ENCODE data around the gene ARL5A.

ARL5A gene

DNA sequence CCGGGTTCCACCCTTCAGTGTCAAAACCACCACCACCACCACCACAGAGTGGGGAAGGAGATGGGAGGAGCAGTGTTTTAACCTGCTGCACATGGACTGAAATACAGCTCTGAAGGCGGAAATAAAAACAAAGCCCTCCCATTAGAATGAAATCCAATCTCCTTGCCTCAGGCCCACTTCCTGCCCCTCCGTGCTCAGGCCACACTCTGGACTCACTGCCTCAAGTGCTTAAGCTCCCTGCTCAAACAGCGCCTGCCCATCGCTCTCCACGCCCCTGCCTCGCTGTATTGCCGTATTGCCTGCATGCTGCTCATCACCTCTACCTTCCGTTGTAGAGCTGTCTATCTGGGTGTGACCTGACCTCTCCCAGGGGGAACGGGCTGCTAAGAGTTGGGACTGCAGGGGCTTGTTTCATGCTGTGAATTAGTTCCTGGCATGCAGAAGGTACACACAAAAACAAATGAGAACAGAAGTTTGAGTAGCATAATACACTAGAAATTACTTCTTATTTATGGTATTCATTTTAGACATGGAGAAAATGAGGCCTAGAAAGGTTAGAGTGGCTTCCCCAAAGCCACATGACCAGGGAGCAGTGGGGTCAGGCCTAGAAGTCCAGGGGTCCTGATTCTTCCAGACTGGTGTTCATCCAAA, 62.3 kb downstream of the ARL5A start:
- no peak for DNase-seq

DNA sequence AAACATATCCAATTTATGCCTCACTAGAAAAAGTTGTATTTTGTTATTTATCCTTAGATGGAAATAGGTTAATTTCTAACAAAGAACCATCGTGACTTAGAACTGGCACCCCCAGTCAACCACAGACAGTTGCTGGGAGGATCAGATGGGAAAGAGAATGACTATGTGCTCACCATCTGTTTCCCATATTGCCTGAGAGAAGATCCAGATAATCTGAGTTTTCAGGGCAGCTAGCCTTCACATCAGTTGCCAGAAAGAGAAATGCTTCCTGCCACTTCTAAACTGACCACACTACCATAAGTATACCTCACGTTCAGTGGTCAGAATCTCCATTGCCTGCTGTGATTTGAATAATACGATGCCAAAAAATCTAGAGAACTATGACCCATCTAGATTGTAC, 65.5 kb downstream of the ARL5A start:
- peak in 1 of 14 donors; percentile 96 for DNase-seq

DNA sequence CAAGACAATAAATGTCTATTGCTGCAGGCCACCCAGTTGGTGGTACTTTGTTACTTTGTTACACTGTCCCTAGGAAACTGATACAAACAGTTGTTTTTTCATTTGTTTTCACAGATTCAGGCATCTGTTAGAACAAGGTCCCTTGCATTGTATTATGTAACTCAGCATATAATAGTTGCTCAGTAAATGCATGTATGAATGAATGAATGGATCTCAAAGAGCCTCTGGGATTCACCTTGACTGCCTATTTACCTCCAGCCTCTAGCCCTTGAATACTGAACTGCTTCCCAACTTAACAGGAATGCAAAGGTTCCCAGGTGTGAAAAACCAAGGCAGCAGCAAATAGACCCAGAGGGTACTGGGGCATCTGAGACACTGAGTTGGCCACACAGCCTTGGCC, 66.5 kb downstream of the ARL5A start:
- no peak for DNase-seq

DNA sequence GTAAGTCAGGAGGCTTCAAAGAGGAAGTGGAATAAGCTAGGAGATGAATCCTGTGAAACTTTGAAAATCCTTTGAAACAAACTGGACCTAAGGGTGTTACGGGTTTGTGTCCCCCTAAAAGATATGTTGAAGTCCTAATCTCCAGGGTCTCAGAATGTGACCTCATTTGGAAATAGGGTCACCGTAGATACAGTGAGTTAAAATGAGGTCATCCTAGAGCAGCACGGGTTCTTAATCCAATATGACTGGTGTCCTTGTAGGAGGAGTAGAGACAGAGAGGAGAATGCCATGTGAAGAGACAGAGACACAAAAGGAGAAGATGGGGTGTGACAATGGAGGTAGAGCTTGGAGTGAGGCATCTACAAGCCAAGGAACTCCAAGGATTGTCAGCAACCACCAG, 67.0 kb downstream of the ARL5A start:
- DNase-seq, result no peak

DNA sequence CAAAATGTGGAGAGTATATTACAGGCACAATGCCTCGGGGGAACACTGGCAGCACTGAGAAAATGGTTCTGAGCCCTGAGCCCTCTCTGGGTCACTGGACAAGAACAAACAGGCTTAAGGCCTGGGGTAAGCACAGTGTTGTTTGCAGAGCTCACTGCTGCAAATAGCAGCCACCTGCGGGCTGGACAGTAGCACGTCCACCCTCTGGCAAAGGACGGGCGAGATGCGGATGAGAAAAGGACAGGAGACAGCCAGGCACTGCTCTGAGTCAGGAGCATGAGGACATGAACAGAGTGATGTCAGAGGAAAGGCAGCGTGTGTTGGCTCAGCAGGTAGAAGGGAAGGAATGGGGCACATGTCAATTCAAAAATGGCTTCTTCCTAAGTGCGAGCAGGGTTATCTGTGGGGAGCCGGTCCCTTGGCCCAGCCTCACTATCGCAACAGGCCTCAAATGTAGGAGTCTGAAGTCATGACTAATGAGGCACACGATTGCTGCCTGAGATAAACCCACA, 68.0 kb downstream of the ARL5A start:
- DNase-seq, result peak in 1 of 14 donors; percentile 89

DNA sequence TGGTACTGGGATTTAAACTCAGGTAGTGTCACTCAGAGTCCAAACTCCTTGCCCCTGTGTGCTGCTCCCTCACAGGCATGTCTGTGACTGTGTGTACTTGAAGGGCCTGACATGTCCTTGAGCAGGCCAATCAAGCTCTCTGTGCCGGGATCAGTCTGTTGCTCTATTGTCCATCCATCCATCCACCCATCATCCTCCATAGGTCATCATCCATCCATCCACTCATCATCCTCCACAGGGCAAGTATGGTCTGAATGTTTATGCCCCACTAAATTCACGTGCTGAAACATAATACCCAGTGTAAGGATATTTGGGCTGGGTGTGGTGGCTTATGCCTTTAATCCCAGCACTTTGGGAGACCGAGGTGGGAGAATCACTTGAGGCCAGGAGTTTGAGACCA, 69.5 kb downstream of the ARL5A start:
- no peak for DNase-seq

DNA sequence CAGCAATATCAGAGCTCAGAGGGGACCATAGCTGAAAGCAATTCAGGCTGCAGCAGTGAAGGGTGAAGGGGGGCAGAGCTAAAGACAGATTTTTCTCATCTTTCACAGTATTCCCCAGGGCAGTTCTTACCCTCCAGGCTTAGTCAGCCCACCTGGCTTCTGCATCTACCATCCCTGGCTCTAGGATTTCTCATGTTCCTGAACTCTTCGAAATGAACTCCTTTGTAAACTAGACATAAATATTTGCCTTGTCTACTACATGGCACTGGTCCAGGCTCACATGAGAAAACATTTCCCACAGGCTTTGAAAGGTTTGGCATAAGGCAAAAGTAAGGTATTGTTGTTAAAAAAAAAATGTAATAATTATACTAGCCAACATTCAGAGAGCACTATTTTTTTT, 70.4 kb downstream of the ARL5A start:
- DNase-seq, result peak in 1 of 14 donors; percentile 14

DNA sequence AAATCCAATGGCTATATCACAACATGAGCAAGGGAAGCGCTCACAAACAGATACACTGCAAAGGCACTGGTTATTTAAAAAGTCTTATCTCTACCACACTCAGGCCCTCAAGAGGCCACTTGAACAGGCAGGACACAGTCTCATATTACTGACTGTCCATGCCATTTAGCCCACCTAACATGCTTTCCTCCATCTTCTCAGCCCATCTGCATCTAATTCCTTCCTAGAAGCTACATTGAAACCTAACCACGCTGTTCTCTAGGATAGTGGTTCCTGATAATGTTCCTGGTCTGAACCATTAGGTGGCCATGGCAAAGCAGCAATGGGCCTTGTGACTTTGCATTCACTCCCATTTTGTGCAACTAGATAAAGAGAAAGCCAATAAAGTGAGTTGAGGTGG, 71.4 kb downstream of the ARL5A start:
- DNase-seq, result no peak

DNA sequence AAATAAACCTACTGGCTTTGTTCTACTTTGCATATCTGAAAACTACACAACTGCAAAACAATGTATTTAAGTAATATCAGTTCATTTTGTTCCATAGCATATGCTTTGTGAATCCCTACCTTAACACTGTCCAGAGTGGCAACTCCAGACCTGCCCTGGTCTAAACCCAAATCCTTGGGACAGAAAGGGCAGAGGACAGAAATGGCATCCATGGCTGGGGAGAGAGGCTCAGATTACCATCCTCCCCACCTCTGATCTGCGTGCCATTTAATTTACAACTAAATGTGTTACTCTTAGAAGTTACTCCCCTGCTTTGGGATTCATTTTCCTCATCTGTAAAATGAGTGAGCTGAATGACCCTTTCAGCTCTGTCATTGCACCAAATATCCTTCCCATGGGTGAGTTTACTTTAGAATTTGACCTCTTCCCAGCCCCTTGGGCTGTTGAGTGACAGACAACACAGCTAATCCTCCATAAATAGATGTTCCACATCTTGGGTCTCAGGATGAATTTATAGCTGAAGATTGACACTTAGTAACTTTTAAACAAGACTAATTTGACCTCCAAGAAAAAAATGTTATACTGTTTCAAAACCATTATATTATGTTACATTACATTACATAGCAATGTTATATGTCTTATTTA, 73.8 kb downstream of the ARL5A start:
- DNase-seq, result no peak

DNA sequence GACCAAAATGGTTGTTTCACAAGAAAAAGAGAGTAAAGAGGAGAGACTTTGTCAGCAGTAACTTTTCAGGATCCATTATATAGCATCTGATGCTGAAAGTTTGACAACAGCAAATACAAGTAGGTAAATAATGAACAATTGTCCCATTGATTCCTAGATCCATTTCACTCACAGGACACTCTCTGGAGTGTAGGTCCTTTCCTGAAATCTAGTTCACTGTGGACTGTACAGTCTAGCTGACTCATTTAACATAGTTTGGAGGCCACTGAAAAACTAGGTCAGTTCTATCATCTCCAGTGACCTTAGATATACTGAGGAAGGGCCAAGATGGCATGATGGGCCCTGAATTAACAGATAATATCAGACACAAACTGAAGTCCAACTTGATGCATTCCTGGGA, 74.7 kb downstream of the ARL5A start:
- DNase-seq, result no peak

Data from C1 segment of cervical spinal cord (tissue), 14 donors.